ENCODE measurements around the gene ACP3.
"Not testable (repeated sequence)": the region's sequence is repeated elsewhere in the genome, so short reads cannot be mapped to it uniquely, and the experiment has no call there.

The ACP3 gene

GRCh38 chr3:132354916-132355702, 37.9 kb downstream of the ACP3 start:
- H3K4me3 ChIP-seq (ENCODE audit: low read depth, low read length) = no peak overlapping the region
- no peak for DNase-seq (ENCODE audit: low read depth)
- TF ChIP-seq CTCF (IDR thresholded peaks at IDR 0.05; ENCODE audit: low read depth, low read length, missing control alignments) = no peak

DNA sequence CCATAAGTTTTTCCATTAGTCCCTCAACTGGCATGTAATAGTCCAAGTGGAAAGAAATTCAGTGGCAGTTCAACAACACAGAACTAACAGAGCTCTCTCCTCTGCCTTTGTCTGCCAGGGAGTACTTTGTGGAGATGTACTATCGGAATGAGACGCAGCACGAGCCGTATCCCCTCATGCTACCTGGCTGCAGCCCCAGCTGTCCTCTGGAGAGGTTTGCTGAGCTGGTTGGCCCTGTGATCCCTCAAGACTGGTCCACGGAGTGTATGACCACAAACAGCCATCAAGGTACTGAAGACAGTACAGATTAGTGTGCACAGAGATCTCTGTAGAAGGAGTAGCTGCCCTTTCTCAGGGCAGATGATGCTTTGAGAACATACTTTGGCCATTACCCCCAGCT, 39.4 kb downstream of the ACP3 start:
- TF ChIP-seq CTCF (IDR thresholded peaks at IDR 0.05; ENCODE audit: low read depth, low read length, missing control alignments) = no peak
- no peak overlapping the region for H3K4me3 ChIP-seq (ENCODE audit: low read depth, low read length)
- no peak for DNase-seq (ENCODE audit: low read depth)

- no peak overlapping the region for H3K4me3 ChIP-seq (ENCODE audit: low read depth, low read length)
- TF ChIP-seq CTCF (IDR thresholded peaks at IDR 0.05; ENCODE audit: low read depth, low read length, missing control alignments) = no peak
- DNase-seq (ENCODE audit: low read depth) = no peak
These were observed 43.5 kb downstream of the ACP3 start for GRCh38 chr3:132360717-132361116.

- no peak overlapping the region for H3K4me3 ChIP-seq (ENCODE audit: low read depth, low read length)
- TF ChIP-seq CTCF (IDR thresholded peaks at IDR 0.05; ENCODE audit: low read depth, low read length, missing control alignments) = no peak
- DNase-seq (ENCODE audit: low read depth) = no peak
These were observed 45.1 kb downstream of the ACP3 start for GRCh38 chr3:132362329-132362728.

DNA sequence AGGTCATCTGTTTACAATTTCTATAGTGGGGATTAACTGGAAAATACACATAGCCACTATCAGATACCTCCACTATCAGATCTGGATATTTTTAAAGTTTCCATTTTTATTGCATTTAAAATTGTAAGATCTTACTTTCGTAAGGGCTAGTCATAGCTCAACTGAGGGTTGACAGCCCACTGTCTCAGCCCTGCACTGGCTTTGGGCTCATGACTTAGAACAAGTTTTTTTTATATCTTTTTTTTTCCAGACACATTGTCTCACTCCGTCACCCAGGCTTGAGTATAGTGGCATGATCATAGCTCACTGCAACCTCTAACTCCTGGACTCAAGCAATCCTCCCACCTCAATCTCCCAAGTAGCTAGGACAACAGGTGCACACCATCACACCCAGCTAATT, 51.3 kb downstream of the ACP3 start:
- no peak for DNase-seq (ENCODE audit: low read depth)
- no peak overlapping the region for H3K4me3 ChIP-seq (ENCODE audit: low read depth, low read length)
- no peak for TF ChIP-seq CTCF (IDR thresholded peaks at IDR 0.05; ENCODE audit: low read depth, low read length, missing control alignments)

GRCh38 chr3:132368962-132369361, 51.8 kb downstream of the ACP3 start:
- TF ChIP-seq CTCF (IDR thresholded peaks at IDR 0.05; ENCODE audit: low read depth, low read length, missing control alignments) = no peak
- DNase-seq (ENCODE audit: low read depth) = no peak
- H3K4me3 ChIP-seq (ENCODE audit: low read depth, low read length) = no peak overlapping the region

- not testable (repeated sequence) for DNase-seq (ENCODE audit: low read depth); H3K4me3 ChIP-seq (ENCODE audit: low read depth, low read length)
These were observed 59.7 kb downstream of the ACP3 start for GRCh38 chr3:132376945-132377354.

Measured in GM12864 (cell line).